GM21576 (cell line): ENCODE measurements around the gene CAPN9.
"Not testable (repeated sequence)": the region's sequence is repeated elsewhere in the genome, so short reads cannot be mapped to it uniquely, and the experiment has no call there.

Experiments used
- ATAC-seq: cut with Tn5 transposase; IDR thresholded peaks from one replicate; pipeline ENCODE4 v1.9.1; 2021; ENCODE audit warnings: mild to moderate bottlenecking, moderate library complexity; ENCODE audit not compliant: unreplicated experiment

Gene CAPN9

GRCh38 chr1:230709619-230710542, 37.3 kb upstream of the CAPN9 start:
- ATAC-seq = no peak

GRCh38 chr1:230710543-230710904, 36.7 kb upstream of the CAPN9 start:
- no peak for ATAC-seq

- no peak for ATAC-seq
Measured at GRCh38 chr1:230711245-230711644, 35.9 kb upstream of the CAPN9 start.

DNA sequence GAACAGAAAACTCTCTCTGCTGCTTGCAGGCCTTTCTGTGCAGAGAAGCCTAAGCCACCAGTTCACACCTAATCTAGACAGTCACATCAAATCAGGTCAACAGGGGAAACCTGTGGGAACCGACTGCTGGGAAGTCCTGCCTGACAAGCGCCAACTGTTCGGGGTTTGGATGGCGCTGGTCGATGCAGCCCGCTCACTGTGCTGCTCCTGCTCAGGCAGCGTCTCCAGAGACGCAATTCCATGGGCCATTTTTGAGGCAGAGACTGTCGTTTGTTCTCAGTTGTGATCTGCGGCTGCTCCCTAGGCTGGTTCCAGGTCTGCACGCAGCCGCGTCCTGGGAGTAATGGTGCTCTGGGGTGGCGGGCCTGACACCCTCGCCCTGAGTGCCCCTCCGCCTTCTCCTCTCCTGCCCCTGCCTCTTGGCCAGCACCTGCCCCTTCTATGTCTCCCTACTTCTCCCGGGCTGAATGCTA, 34.7 kb upstream of the CAPN9 start:
- no peak for ATAC-seq

DNA sequence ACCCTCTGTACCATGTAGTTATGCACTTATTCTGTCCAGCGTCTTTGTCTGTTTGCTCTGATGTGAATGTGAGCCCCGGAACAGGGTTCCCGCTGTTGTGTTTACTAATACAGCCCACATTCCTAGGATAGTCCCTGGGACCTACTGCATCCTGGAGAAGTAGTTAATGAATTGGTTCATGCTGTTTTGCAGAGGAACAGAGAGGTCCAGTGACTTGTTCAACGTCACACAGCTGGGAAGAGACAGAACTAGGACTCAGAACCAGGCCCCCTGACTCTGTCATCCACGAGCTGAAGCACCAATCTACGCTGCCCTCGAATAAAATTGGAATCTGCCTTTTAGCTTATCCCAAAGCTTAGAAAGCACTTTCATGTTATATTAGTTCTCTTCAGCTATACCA, 34.0 kb upstream of the CAPN9 start:
- ATAC-seq = no peak

- no peak for ATAC-seq
Measured at GRCh38 chr1:230713547-230713914, 33.7 kb upstream of the CAPN9 start.

DNA sequence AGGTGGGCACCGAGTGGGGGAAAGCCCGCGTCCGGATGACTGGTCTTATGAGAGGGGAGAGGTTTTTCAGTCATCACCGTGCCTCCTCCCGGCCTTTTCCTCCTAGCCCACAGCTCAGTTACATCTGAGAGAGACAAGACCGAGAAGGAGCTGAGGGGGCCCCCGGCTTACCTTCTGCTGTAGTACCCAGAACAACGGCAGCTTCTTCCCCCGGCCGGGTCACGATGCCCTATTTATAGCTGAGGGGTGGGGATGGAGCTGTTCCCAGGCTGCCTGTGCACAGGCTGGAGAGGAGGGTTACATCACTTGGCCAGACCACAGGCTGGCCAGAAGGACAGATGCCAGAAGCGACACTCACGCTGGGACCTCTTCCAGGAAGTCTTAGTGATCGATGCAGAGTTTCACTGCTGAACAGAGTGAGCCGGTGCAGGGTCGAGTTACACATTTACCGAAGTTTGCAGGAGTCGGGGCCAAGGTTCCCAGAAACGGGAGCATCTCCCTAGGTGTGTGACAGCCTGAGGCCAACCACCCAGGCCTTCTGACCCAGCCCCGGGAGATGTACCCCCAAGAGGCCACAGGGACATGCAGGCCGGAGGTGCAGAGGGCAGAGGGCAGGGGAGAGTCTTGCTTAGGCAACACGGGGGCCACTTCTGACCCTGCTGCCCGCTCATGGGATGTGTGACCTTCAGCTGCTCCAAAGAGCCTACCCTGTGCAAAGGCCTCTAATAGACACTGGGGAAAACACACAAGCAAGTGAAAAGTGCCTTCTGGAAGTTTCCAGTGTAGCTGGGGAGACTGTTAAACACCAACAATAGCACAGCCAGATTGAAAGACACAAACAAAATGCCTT, 33.0 kb upstream of the CAPN9 start, which contains the start of gene AGT:
TSS of gene AGT (minus strand) at position 208 of the 850 bp plus-strand sequence. CDS start 3,299 bp downstream, outside the sequence.
- ATAC-seq = no peak

- ATAC-seq = no peak
Measured at GRCh38 chr1:230715510-230715909, 31.7 kb upstream of the CAPN9 start.

- ATAC-seq = not testable (repeated sequence)
Measured at GRCh38 chr1:230716453-230716852, 30.7 kb upstream of the CAPN9 start.

- no peak for ATAC-seq
Measured at GRCh38 chr1:230717251-230717650, 29.9 kb upstream of the CAPN9 start.

DNA sequence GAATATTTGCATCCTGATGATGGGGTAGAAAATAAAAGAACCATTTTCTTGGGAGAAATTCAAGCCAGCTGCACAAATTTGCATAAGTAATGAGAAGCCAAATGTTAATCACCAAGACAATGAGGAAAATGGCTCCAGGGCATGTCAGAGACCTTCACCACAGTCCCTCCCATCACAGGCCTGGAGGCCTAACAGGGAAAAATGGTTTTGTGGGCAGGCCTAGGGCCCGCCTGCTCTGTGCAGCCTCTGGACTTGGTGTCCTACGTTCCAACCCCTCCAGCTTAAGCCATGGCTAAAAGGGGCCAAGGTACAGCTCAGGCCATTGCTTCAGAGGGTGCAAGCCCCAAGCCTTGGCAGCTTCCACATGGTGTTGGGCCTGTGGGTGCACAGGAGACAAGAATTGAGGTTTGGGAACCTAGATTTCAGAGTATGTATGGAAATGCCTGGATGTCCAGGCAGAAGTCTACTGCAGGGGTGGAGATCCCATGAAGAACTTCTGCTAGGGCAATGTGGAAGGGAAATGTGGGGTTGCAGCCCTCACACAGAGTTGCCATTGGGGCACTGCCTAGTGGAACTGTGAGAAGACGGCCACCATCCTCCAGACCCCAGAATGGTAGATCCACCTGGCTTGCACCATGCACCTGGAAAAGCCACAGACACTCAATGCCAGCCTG, 25.2 kb upstream of the CAPN9 start:
- not testable (repeated sequence) for ATAC-seq

- ATAC-seq = no peak
Measured at GRCh38 chr1:230725256-230726012, 21.8 kb upstream of the CAPN9 start.

- ATAC-seq = no peak
Measured at GRCh38 chr1:230728710-230729392, 18.3 kb upstream of the CAPN9 start.

DNA sequence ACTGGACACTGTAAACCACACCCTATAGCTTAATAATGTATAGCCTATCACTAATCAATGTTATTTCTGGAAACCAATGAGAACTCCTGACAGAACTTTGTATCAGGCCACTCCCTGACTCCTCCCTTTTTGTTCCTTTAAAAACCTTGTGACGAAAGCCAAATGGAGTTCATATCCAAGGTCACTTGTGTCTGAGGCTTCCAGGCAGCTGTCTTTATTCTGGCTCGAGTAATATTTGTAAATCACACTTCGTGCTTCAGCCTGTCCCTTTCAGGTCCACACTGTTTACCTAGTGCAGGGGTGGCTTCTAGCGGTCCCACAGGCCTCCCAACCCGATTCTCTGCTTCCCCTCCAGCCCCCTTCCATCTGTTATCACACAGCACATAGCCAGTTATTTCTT, 16.2 kb upstream of the CAPN9 start:
- no peak for ATAC-seq

DNA sequence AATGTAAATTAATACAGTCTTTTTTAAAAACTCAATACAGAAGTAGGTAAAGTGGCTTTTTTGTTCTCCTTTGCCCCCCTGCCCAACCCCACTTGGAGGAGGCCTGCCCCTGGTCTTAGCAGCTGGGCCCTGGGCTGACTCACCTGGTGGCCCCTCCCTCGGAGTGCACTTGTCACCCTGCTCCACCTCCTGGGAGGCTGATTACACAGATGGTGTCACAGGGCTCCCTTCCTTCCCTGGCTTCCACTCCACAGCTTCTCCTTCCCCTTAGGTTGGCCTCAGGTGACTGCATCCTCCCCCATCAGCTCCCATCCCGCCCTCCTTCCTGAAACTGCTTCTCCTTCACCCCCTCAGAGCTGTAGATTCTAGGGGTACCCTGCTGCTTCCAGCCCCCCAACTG, 11.7 kb upstream of the CAPN9 start:
- ATAC-seq = no peak

GRCh38 chr1:230737622-230738262, 9.4 kb upstream of the CAPN9 start:
- no peak for ATAC-seq

GRCh38 chr1:230739564-230740290, 7.5 kb upstream of the CAPN9 start:
- no peak for ATAC-seq

- no peak for ATAC-seq
Measured at GRCh38 chr1:230743899-230744298, 3.3 kb upstream of the CAPN9 start.

- no peak for ATAC-seq
Measured at GRCh38 chr1:230744382-230744781, 2.8 kb upstream of the CAPN9 start.
